IMR-90 (cell line): ENCODE measurements around the gene SHC2. TPM values are rescaled to one million over a fixed set of nuclear protein-coding genes. Genes with fewer than 3 reads are reported as not detected.
A peak's percentile ranks its signal among the peaks of the same experiment; 100 is the strongest.

Source experiments
- ATAC-seq: fragments of 200-7000 bp; cut with Tn5 transposase; 2 replicates; pipeline ENCODE4 v1.9.1; 2020; ENCODE audit warnings: low read depth, mild to moderate bottlenecking, moderate library complexity
- BruUV-seq: library from RNA; stranded (reverse); fragments of 400-500 nt; replicated peaks from 2 replicates; lab custom pipeline; 2021; lab: Mats Ljungman, UMichigan
- CTCF ChIA-PET: fragments of 300-600 bp; formaldehyde crosslinking; extraction: SDS; loops from one replicate; lab custom pipeline; 2021; ENCODE audit warnings: antibody characterized with exemption; lab: Yijun Ruan, JAX
- POLR2A ChIA-PET: fragments of 300-600 bp; sonication (Branson Sonifier 250); formaldehyde crosslinking; loops from one replicate; lab custom pipeline; 2022; ENCODE audit warnings: antibody characterized with exemption; ENCODE audit not compliant: unreplicated experiment; lab: Charles Lee
- DNase-seq: peaks from one replicate; pipeline ENCODE4 v3.0.0; 2013
- H2AFZ ChIP-seq: replicated peaks from 2 replicates; pipeline ENCODE3; 2013; ENCODE audit warnings: low read length, mild to moderate bottlenecking; ENCODE audit not compliant: poor library complexity
- H2AK5ac ChIP-seq: 2 replicates; pipeline ENCODE4 v1.6.1; 2013; ENCODE audit warnings: low read depth, low read length, inconsistent platforms
- H2AK9ac ChIP-seq: replicated peaks from 2 replicates; pipeline ENCODE3; 2013; ENCODE audit warnings: mild to moderate bottlenecking, low read depth, low read length, moderate library complexity; ENCODE audit not compliant: poor library complexity
- H2BK120ac ChIP-seq: 2 replicates; pipeline ENCODE4 v1.6.1; 2013; ENCODE audit warnings: low read depth, low read length, inconsistent platforms
- H2BK15ac ChIP-seq: 3 replicates; pipeline ENCODE4 v1.6.1; 2013; ENCODE audit warnings: low read depth, low read length, inconsistent platforms
- H2BK20ac ChIP-seq: 2 replicates; pipeline ENCODE4 v1.6.1; 2013; ENCODE audit warnings: low read depth, mild to moderate bottlenecking, inconsistent platforms, low read length, moderate library complexity
- H2BK5ac ChIP-seq: 2 replicates; pipeline ENCODE4 v1.6.1; 2013; ENCODE audit warnings: mild to moderate bottlenecking, low read depth, low read length, inconsistent platforms; ENCODE audit not compliant: poor library complexity, severe bottlenecking
- H3K14ac ChIP-seq: replicated peaks from 2 replicates; pipeline ENCODE4 v1.6.1; 2013; ENCODE audit warnings: low read depth, low read length, inconsistent platforms
- H3K18ac ChIP-seq: 2 replicates; pipeline ENCODE4 v1.6.1; 2013; ENCODE audit warnings: low read depth, low read length, control low read depth
- H3K23ac ChIP-seq: 2 replicates; pipeline ENCODE4 v1.6.1; 2013; ENCODE audit warnings: low read depth, low read length, inconsistent platforms
- H3K27ac ChIP-seq: 2 replicates; pipeline ENCODE4 v1.5.1; 2013; ENCODE audit warnings: mild to moderate bottlenecking, control low read depth, low read length; ENCODE audit not compliant: insufficient read depth
- H3K27me3 ChIP-seq: 2 replicates; pipeline ENCODE4 v1.6.1; 2013; ENCODE audit warnings: low read length; ENCODE audit not compliant: control insufficient read depth, insufficient read depth
- H3K36me3 ChIP-seq: 2 replicates; pipeline ENCODE4 v1.6.1; 2013; ENCODE audit warnings: low read length, mixed read lengths; ENCODE audit not compliant: control insufficient read depth, insufficient read depth
- H3K4ac ChIP-seq: 2 replicates; pipeline ENCODE4 v1.6.1; 2013; ENCODE audit warnings: low read depth, low read length, inconsistent platforms
- H3K4me1 ChIP-seq: 2 replicates; pipeline ENCODE4 v1.6.1; 2013; ENCODE audit warnings: low read length, mixed read lengths; ENCODE audit not compliant: control insufficient read depth, insufficient read depth
- H3K4me2 ChIP-seq: 2 replicates; pipeline ENCODE4 v1.6.1; 2013; ENCODE audit warnings: low read depth, mild to moderate bottlenecking, control low read depth, low read length, moderate library complexity
- H3K4me3 ChIP-seq: 2 replicates; pipeline ENCODE4 v1.5.1; 2013; ENCODE audit warnings: low read depth, mild to moderate bottlenecking, control low read depth, low read length, moderate library complexity; ENCODE audit not compliant: insufficient read depth
- H3K56ac ChIP-seq: 2 replicates; pipeline ENCODE4 v1.6.1; 2013; ENCODE audit warnings: low read length, inconsistent platforms; ENCODE audit not compliant: insufficient read depth; ENCODE audit errors: extremely low read depth
- H3K79me1 ChIP-seq, 2 experiments: 2 replicates each; pipeline ENCODE4 v1.6.1; 2013; ENCODE audit warnings: low read length in 2 of 2, inconsistent platforms in 1 of 2, low read depth in 1 of 2
- H3K9ac ChIP-seq: 2 replicates; pipeline ENCODE4 v1.6.1; 2013; ENCODE audit warnings: low read depth, low read length, control low read depth
- H3K9me1 ChIP-seq: 2 replicates; pipeline ENCODE4 v1.6.1; 2013; ENCODE audit warnings: low read length, inconsistent platforms; ENCODE audit not compliant: insufficient read depth
- H3K9me3 ChIP-seq: 2 replicates; pipeline ENCODE4 v1.6.1; 2013; ENCODE audit warnings: low read length; ENCODE audit not compliant: control insufficient read depth, insufficient read depth
- H4K20me1 ChIP-seq: 2 replicates; pipeline ENCODE4 v1.6.1; 2013; ENCODE audit warnings: low read length, inconsistent platforms; ENCODE audit not compliant: insufficient read depth
- H4K5ac ChIP-seq: 2 replicates; pipeline ENCODE4 v1.6.1; 2013; ENCODE audit warnings: mild to moderate bottlenecking, low read depth, low read length, control low read depth
- H4K8ac ChIP-seq, 2 experiments: 2 replicates each; pipeline ENCODE4 v1.6.1; 2013; ENCODE audit warnings: low read depth in 2 of 2, low read length in 2 of 2, control low read depth in 1 of 2, inconsistent platforms in 1 of 2
- H4K91ac ChIP-seq: 2 replicates; pipeline ENCODE4 v1.6.1; 2013; ENCODE audit warnings: low read depth, low read length, inconsistent platforms; ENCODE audit not compliant: insufficient read depth
- CEBPB ChIP-seq: IDR thresholded peaks from 2 replicates; pipeline ENCODE4 v1.6.1; 2012; ENCODE audit warnings: low read depth, low read length, improper control_type of control experiment
- CHD1 ChIP-seq: IDR thresholded peaks from 2 replicates; pipeline ENCODE4 v1.6.1; 2012; ENCODE audit warnings: low read depth, low read length, improper control_type of control experiment
- FOS ChIP-seq: fragments of 150-350 bp; IDR thresholded peaks from 2 replicates; pipeline ENCODE4 v1.6.1; 2016; ENCODE audit warnings: low read depth, low read length
- MAZ ChIP-seq: IDR thresholded peaks from 2 replicates; pipeline ENCODE4 v1.6.1; 2012; ENCODE audit warnings: low read depth, mild to moderate bottlenecking, low read length, improper control_type of control experiment, moderate library complexity, borderline replicate concordance
- NFE2L2 ChIP-seq: fragments of 150-350 bp; IDR thresholded peaks from 2 replicates; pipeline ENCODE4 v1.6.1; 2016; ENCODE audit warnings: low read depth, mild to moderate bottlenecking, low read length
- POLR2A ChIP-seq: IDR thresholded peaks from 2 replicates; pipeline ENCODE4 v1.6.1; 2012; ENCODE audit warnings: mild to moderate bottlenecking, low read depth, low read length
- WGBS, 2 experiments: methylation state at CpG; one replicate each; pipeline versions ENCODE4 v1.1.5 to v1.1.7; 2013; ENCODE audit warnings: missing lambda C conversion rate in 2 of 2; ENCODE audit not compliant: insufficient read length in 1 of 2; ENCODE audit errors: extremely low coverage in 2 of 2; 5-methylcytosine and 5-hydroxymethylcytosine counted together
- dilution Hi-C: fragments of 300-500 bp; cut with HindIII; formaldehyde crosslinking; loops from one replicate; pipeline ENCODE4 v1.14.3; 2018; ENCODE audit warnings: low sequenced_read_pairs; ENCODE audit not compliant: unreplicated experiment
- in situ Hi-C: fragments of 300-500 bp; cut with MboI; formaldehyde crosslinking; loops from 3 replicates; pipeline ENCODE4 v1.14.3; 2019; ENCODE audit warnings: low sequenced_read_pairs, inconsistent platforms, mixed read lengths
- intact Hi-C: fragments of 100-400 bp; cut with micrococcal nuclease; formaldehyde crosslinking; loops from 2 replicates; pipeline ENCODE4 v1.10.0; 2022
- polyA plus RNA-seq, 3 experiments: library from polyadenylated mRNA; depleted of rRNA; stranded (reverse); fragments of >200 nt; gene quantifications; 2 replicates each; pipeline ENCODE4 v1.2.3, GENCODE V29; 2012; ENCODE audit warnings: low replicate concordance in 1 of 3
- total RNA-seq: library from RNA; depleted of rRNA; stranded (reverse); fragments of >200 nt; gene quantifications from 2 replicates; pipeline ENCODE4 v1.2.3, GENCODE V29; 2012
- TF ChIP-seq, protein P1 (sequence below): fragments of 150-350 bp; IDR thresholded peaks from 2 replicates; pipeline ENCODE4 v1.6.1; 2017; ENCODE audit warnings: mild to moderate bottlenecking, antibody characterized with exemption, low read length, low read depth

The SHC2 gene
- total and polyA plus RNA-seq, 2 of the 4 experiments (the other 2 are of a cell fraction), result 0.68 TPM; not detected in 1

DNA sequence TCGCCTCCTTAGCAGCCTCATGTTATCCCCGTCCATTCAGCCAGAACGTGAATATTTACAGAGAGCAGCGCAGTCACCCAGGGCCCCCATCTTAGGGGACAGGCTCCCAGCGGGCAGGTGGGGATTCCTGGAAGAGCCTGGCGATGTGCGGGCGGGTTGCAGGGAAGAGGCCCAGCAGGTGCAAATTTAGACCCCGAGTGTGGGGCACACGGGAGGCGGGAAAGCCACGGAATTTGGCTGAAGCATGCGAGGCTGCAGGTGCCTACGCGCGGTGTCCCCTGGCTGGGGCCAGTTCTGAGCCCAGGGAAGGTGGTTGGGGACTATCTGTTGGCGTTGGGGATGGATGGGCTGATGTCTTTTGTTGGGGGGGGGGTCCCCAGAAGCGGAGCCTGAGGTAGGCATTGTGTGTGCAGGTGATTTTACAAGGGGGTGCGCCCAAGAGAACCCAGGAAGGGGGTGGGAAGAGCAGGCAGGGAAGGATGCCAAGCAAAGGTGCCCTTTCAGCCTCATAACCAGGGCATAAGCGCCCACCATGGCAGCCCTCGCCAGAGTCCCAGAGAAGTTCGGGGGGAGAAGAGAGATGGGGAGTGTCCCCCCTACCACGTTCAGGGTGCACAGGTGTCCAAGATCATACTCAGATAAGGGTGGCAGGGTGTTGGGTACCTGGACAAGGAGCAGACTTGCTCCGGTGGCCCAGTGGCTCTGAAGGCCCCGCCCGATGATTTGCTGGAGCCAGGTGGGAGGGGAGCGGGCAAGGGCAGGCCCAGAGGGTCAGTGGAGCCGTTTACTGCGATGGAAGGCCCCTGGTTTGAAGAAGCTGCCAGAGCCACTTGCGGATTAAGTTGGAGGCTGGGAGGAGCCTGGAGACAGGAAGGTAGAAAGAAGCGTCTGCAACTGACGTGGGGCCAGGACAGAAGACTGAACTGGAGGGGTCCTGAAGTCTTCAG lies 47.6 kb upstream of the SHC2 start:
- Histone ChIP-seq H3K79me1 (peaks cover 0 to 27% of the 10 kb centered on the region in 2 experiments; a peak in 2 of 4 replicates), H2AFZ (peak overlapping the region; percentile 99), H3K27ac (no peak overlapping the region), H3K4ac (no peak overlapping the region), H3K9me3 (no peaks in the 10 kb centered on the region), H3K23ac (no peak overlapping the region), H4K8ac (peak overlapping the region in 1 of 2 experiments; percentile 18; a peak in 1 of 4 replicates), H3K14ac (no peak overlapping the region), H3K36me3 (peaks cover 2% of the 10 kb centered on the region; the same call in 1 of the 2 replicates), H3K4me1 (peaks cover 12% of the 10 kb centered on the region), H2AK5ac (peak overlapping the region; percentile 92; the same call in 1 of the 2 replicates), H4K5ac (no peak overlapping the region), H3K9me1 (peaks cover 3% of the 10 kb centered on the region; the same call in 1 of the 2 replicates), H3K4me2 (peak overlapping the region; percentile 96), H2BK15ac (no peak overlapping the region), H3K18ac (no peak overlapping the region), H4K91ac (no peak overlapping the region), H3K9ac (peak overlapping the region; percentile 48), H2BK20ac (no peak overlapping the region), H2AK9ac (peak overlapping the region; percentile 87), H3K4me3 (peak overlapping the region; percentile 65), H3K27me3 (no peaks in the 10 kb centered on the region), H4K20me1 (0 out of 2 replicates have a peak, but pooled peaks cover under 1% of the 10 kb centered on the region), H2BK5ac (no peak overlapping the region), H3K56ac (no peak overlapping the region), H2BK120ac (no peak overlapping the region)
- intact Hi-C loops, result loop anchor here (5.0 kb wide), 1 partner anchor 126 kb away; no protein-coding TSS in a partner anchor
- POLR2A ChIA-PET, result no interaction called here
- ATAC-seq (no peak), DNase-seq (no peak)
- TF ChIP-seq FOS (no peak), NFE2L2 (no peak), MAZ (no peak), CHD1 (no peak), CEBPB (no peak), POLR2A (no peak)
- TF ChIP-seq, protein P1, sequence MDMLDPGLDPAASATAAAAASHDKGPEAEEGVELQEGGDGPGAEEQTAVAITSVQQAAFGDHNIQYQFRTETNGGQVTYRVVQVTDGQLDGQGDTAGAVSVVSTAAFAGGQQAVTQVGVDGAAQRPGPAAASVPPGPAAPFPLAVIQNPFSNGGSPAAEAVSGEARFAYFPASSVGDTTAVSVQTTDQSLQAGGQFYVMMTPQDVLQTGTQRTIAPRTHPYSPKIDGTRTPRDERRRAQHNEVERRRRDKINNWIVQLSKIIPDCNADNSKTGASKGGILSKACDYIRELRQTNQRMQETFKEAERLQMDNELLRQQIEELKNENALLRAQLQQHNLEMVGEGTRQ, result no peak
- dilution Hi-C loops, result no loop called here
- CTCF ChIA-PET, result no interaction called here
- no TSS peak for BruUV-seq
- in situ Hi-C loops, result no loop called here
- 56% methylated on average over 23 of the region's 32 CpGs; no CpG with 5 or more reads in 1 of the 2 experiments for whole genome bisulfite sequencing, 2 experiments
